HL-60/S4 (cell line): ENCODE measurements around the gene FHL2.

Experiments
- in situ Hi-C: fragments of 300-500 bp; cut with MboI; formaldehyde crosslinking; loops from 2 replicates; pipeline ENCODE4 v1.14.3; 2022; ENCODE audit warnings: low sequenced_read_pairs

The FHL2 gene

DNA sequence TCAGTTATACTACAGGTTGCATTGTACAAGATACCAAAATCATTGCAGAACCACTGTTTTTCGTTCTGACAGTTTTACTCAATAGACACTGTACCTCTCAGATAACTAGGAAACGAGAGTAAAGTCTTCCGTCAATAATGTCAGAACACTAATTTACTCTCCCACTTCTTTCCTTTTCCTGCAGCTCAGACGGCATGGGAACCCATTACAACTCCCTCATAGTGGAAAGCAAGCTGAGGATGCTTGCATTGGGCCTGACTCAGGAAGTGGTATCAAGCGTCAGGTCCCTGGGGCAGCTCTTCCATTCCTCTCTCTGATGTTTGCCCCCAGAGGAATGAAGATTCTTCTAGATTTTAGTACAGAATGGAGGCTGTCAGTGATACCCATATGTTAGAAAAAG is 23.9 kb upstream of the FHL2 start:
- in situ Hi-C loops, result no loop called here

DNA sequence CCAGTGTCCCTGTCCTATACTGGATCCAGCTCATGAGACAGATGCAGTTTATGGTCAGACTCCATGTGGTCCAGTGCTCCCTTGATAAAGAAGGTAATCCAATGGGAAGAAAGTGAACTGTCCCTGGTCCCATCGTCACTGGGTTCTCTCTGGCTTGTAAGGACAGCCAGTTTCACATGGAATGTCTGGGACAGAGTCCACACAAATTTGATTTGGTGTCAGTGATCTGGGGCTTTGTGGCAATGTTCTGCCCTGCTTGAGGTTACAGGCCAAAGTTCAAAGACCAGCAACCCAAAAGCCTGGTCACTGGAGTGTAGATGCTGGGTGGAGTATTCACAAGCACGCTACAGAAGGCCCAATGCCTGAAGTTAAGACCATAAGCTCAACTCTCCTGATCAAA is 22.2 kb upstream of the FHL2 start:
- in situ Hi-C loops, result no loop called here

DNA sequence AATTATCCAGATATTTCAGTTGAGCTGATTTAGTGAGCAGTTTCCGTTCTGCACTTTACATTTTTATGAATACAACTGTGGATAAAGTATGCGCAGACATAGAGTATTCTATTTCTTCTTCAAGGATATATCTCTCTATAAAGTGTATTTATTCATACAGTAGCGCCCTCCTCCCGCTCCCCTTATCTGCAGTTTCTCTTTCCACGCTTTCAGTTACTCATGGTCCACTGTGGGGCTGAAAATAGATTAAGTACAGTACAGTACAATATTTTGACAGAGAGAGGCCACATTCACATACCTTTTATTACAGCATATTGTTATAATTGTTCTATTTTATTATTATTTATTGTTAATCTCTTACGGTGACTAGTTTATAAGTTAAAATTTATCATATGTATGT is 19.7 kb upstream of the FHL2 start:
- in situ Hi-C loops, result no loop called here

DNA sequence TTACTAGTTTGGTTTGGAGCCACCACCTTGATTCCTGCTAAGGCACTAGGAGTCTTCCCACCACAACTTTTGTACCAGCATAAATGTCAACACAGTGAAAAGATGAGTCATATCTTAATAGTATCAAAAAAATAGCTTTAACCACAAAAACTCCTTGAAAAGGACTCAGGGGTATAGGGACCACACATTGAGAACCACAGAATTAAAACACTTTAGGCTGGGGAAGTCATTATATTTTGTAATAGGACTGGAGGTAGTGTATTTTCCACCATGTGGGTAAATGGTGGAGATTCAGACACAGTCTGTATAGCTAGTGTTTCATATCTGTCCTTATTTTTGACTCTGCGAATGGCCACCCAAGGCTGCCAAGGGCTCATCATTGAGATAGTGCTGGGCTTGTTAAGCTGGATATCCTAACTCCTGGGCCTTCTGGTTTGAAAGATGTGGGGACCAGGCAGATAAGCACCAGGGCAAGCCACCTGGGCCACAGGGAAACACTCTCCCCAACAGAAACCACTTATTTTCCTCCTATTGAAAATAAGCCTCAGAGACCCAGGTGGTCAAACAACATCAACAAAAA is 19.1 kb upstream of the FHL2 start:
- in situ Hi-C loops, result no loop called here

DNA sequence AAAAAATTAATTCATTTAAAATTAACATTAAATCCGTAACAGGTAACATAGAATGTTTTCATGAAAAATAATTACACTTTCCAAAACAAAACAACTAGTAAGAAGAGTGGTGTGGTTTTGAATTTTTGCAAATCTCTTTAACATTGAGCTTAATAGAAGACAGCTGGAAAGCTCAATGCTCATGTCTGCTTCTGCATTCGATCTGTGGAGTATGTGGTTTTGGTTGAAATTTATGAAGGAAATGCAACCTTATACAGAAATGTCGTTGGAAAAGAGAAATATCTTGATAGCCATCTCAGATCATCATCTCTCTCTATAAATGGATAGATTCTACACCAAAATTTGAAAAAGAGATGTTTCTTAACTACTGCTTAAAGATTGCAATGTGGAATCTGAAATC is 17.3 kb upstream of the FHL2 start:
- in situ Hi-C loops, result no loop called here

DNA sequence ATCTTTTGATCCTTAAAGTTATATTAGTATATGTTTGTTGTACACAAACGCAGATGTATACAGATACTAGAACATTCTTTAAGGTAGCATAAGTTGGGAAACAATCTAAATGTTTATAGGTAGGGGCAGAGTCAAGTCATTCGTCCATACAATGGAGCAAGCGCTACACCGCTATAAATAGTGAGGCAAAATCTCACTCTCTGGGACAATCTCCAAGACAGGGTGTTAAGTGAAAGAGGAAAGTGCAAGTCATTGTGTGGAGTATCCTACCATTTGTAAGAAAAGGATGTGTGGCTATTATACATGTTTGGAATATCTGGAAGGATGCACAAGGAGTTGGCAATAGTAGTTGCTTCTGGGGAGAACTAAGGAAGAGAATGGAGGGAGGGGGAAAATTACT is 16.2 kb upstream of the FHL2 start:
- in situ Hi-C loops, result no loop called here

DNA sequence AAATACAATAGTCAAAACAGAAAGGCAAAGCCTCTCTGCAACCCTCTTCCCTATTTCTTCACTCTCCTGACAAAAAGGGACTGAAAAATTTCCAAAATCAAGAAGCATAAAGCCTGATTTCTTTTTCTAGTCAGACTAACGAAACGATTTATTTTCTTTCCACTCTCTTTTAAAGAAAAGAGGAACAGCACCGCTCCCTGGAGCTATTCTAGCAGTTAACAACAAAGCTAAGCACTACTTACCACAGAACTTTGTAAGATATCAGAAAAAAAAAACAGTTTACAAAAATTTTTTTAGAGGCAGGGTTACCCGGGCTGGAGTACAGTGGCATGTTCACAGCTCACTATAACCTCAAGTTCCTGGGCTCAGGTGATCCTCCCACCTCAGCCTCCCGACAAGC is 14.4 kb upstream of the FHL2 start:
- in situ Hi-C loops, result no loop called here

DNA sequence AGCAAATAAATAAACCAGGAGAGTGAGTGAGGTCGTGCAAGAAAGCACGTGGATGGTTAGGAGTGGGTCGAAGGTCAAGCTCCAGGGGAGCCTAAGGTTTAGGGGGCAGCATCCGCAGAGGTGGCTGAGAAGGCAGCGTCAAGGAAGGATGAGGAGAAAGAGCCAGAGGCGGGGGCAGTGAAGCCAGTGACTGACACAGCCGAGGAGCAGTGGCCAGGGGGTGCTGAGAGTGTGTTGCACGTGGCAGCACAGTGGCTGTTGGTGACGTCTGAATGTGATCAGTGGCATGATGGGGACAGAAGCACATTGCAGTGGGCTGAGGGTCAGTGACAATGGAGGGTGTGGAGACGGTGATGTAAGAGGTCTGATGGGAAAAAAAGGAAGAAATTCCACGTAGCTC is 13.7 kb upstream of the FHL2 start:
- in situ Hi-C loops, result no loop called here

DNA sequence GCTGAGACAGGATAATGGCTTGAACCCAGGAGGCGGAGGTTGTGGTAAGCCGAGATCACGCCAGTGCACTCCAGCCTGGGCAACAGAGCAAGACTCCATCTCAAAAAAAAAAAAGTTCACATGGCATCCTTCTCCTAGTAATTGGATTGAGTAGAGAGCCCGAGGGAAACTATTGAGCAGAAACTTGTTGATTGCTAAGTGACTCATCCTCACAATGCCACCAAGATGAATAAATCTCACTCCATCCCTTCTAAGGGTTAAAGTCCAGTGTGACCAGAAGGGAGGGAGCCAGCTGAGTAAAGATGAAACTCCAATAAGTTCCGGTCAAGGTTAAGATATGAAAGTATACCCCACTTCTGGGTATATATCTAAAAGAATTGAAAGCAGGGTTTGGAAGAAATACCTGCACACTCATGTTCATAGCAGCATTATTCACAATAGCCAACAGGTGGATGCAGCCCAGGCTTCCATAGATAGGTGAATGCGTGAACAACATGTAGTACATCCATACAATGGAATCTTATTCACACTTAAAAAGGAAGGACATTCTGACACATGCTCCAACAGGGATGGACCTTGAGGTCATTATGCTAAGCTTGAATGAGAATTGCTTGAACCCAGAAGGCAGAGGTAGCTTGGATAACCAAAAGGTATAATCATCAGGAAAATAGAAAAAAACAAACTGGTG is 13.0 kb upstream of the FHL2 start:
- in situ Hi-C loops, result no loop called here

DNA sequence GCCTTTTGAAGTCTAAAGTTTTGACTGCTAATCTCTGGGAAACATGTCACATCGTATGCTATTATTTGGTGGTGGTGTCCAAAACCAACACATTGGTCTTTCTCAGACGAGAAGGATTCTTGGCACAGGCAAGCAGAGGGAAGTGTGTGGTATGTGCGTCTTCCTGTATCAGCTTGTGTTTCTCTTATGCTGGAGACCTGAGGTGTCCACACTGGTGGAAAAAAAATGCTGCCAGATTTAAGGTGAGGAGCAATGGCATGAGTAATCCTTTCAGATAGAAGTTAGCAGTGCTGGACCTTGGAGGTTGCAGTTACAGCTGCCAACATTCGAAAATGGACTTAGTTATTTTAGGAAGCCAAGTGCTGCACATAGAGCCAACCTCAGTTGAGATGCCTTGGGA is 11.7 kb upstream of the FHL2 start:
- in situ Hi-C loops, result no loop called here

DNA sequence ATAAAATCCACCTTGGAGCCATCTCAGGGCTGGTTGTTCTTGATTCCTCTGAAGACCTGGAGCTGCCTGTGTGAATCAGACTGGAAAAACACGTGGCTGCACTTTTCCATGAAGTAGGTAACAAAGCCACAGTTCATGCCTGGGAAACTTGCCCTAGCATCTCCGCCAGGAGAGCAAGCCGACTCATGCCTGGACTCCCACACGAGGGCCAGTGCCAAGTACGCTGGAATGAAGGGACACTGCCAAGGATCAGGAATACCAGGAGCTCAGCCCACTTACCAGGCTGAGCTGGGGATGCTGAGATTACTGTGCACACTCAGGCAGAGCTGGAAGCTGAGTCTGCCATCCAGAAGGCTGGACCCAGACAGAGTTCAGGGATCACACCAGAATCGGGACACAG is 10.9 kb upstream of the FHL2 start:
- in situ Hi-C loops, result no loop called here

DNA sequence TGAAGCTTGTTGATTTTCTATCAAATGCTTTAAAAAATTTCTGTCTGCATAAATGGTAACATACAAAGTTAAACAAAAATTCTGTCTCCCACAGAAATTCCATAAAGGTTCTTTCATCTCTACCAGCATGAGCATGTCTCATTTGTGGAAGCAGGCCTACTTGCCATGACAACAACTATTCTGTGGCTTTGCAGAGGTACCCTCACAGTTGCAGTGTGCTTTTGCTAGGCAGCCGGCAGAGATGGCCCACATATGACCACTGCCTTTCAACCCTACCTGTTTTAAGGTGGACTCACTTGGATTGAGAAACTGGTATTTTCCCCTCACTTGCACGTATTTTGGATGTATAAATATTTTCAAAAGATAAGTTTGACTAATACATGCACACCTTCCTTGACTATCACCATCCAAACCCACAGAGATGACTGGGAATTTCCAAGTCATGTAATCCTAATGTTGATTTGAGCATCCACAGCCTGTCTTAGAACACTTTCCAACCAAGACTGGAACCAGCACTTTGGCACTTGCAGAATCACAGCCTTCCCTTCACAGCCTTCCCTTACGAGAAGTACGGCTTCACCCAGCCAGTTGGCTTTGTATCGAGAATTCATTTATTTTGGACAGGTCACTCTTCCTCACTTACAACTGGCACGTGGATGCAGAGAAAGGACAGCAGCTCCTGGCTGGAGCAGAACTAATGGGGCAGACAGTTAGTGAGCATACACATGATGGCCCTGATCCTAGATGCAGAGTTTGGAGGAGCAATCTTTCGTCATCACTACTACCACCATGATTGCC is 9.3 kb upstream of the FHL2 start:
- in situ Hi-C loops, result no loop called here

DNA sequence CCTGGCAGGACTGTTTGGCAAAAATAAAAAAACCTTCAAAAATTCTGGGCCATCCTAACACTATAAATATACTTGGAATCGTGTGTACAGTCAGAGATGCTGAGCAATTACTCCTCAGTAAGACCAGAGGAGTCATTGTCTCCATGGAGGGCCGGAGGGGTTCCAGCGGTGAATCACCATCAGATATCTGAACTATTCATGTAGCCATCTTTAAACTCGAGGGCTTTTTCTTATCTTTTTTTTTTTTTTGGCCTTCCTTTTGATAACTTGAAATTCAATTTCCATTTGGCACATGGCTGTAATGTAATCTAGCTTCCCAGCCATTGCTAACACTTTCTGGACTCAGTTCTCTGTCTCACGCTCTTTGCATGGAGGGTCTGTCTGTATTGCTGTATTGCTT is 7.4 kb upstream of the FHL2 start:
- in situ Hi-C loops, result no loop called here

DNA sequence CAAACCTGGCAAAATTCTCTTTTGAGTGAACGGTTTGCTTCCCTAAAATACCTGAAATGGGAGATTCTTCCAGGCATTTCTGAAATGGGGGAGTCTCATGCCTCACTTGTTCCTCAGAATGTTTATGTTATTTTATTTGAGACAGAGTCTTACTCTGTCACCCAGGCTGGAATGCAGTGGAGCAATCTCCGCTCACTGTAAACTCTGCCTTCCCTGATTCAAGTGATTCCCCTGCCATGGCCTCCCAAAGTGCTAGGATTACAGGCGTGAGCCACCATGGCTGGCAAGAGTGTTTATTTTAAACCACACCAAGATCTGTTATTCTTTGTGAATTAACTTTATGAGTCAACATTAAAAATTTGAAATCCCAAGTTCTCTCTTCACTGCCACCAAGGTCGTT is 6.4 kb upstream of the FHL2 start:
- in situ Hi-C loops, result no loop called here

DNA sequence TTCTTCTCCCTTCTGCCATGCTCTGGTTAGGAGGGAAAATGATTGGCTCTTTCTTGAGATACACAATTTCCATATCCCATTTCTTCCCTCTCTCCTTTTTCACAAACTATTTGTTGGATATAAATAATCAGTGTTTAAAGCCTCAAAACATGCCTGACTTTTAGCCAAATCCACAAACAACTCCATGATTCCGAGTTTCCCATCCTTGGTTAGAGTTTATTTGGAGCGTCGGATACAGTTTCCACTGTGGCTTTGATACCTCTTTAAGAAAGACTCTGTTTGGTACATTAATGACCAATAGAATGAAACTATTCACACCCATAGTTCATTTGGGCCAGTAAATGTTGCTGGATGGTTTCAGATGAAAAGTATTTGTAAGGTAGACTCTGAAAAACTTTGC is 5.9 kb upstream of the FHL2 start:
- in situ Hi-C loops, result no loop called here

DNA sequence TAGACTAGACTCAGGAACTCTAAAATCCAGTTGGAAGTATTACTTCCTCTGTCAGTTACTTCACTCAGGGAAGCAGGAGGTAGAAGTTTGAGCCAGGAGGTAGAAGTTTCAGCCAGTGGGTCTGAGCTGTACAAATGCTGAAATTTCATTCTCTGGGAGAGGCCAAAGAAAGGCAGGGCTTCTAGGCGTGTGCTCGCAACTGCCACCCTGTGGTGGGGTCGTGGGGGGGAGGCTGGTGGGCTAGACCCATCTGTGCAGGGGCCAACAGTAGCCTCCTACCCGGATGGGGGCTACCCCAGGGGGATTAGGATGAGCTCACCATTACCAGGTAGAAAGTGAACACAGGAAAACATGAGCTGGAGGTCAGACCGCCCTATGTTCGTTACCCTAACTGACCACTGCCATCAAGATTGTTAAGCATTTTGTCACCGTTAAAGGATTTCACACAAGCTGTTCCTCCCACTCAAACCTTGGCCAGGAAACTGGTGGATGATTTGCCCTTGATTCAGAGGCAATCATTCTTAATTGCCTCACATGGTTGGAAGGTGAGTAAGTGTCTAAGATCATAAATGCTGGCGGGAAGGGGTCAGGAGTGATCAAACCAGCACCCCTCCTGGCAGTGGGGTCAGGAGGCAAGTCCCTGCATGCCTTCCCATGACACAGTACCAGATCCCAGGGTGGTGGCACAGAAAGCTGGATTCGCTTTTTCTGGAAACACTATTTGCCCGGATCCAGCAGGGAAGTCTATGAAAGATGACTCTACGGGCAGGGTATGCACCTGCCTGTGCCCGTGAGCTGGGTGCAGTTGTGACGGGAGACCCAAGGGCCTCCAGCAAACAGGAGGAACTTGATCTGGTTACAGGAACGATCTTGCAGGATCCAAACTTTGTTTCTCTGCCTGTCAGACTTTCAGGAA is 5.2 kb upstream of the FHL2 start:
- in situ Hi-C loops, result no loop called here

DNA sequence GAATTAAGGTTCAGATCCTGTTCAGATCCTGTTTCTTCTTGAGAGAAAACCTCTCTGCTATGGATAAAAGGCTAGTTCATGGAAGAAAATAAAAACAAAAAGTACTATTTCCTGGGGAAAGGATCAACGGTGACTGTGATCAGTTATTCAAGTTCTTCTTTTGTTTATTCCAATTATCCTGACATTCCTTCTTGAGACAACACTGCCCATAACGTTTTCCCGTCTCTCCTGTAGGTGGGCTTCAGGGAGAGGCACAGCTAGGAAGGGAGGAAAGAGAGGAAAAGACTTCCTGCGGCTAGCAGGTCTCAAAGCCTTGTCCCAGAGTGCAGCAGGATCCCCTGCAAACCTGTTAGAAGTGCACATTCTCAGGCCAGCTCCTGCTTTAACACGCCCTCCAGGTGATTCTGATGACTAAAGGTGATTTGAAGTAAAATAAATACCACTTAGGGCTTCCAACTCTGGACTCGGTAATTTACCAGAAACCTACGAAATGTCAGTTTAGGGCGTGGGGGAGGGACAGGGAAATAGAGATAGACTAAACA is 4.5 kb upstream of the FHL2 start:
- in situ Hi-C loops, result no loop called here

DNA sequence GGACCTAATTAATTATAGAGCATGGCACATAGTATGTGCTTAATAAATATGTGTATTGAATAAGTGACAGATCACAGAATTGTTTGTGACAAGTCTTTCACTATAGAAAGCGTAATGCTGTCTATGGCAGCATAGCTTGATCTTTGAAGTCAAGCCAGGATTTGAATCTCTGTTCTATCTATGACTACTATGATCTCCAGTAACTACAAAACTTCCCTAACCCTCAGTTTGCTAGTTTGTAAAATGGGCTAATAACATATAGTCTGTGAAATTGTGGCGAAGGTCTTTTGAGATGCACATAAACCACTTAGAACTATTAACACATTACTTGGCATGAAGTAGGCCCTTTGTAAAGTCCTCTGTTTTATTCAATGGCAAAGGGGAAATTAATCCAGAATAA is 4.0 kb upstream of the FHL2 start:
- in situ Hi-C loops, result no loop called here

DNA sequence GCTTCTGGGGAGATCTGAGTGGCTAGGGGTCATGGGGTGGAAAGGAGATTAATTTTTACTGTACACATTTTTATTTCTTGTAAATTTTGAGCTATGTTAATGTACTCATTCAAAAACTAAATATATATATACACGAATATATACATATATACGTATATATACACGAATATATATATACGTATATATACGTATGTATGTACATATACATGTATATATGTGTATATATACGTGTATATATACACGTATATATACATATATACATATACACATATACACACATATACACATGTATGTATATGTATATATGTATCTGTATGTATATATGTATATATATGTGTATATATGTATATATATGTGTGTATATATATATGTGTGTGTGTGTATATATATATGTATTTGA is 3.0 kb upstream of the FHL2 start:
- in situ Hi-C loops, result no loop called here

DNA sequence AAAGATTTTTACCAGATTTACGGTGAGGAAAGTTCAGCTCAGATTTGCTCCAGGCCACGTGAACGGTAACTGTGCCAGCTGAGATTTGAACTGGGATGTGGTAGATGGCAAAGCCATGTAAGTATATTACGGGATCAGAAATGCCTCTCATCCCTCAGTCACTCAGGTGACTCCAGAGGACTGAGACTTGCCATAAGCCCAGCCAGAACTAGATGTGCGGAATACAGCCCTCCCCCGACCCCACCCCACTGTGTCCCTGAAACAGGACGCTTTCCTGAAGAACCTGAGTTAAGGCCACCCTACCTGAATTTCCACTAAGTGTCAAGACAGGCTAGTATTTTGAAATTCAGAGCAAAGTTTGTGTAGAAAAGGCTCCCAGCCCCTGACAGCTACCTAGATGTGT is 1.3 kb upstream of the FHL2 start:
- in situ Hi-C loops, result no loop called here

DNA sequence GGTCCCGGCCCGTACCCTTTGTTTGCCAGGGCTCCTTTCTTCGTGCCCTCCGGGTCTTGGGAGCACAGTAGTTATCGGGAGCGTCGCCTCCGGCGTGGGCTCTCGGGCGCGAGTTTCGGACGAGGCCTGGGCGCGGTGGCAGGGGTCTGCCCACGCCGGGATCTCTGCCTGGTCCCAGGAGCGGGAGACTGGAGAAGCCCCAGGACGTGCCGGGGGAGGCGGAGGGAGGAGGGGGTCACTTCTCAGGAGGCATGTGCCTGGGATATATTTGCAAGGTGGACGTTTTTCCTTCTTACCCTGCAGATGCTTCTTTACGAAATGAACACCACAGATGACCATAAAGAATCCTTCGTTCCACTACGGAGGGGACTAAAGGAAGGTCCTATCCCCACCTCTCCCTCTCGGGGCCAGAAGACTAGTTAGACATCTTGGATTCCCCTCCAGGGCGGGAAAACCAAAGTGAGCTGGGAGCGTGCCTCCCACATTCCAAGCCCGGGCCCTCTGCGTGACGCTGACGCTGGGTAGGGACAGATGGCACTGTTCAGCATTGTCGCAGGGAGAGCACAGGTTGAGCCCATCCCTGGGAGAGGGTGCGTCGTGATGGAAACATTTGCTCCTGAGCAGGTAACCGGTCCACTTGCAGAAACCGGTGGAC is 483 bp upstream of the FHL2 start:
- in situ Hi-C loops, result no loop called here
